GM12892 (cell line): Measurements from ENCODE around the gene RNF2.

Source experiments
- DNase-seq: peaks from one replicate; pipeline ENCODE4 v3.0.0; 2011; ENCODE audit not compliant: insufficient read length
- FAIRE-seq: peaks from 2 replicates; lab custom pipeline; 2011; peaks lifted over from hg19 to GRCh38; lab: Jason Lieb, UNC
- POLR2A ChIP-seq: IDR thresholded peaks from 2 replicates; pipeline ENCODE4 v1.6.1; 2011; ENCODE audit warnings: low read depth, low read length, control low read depth
- POLR2AphosphoS5 ChIP-seq: IDR thresholded peaks from 2 replicates; pipeline ENCODE4 v1.6.1; 2011; ENCODE audit warnings: low read depth, low read length, control low read depth
- TAF1 ChIP-seq: IDR thresholded peaks from 2 replicates; pipeline ENCODE4 v1.6.1; 2011; ENCODE audit warnings: low read depth, mild to moderate bottlenecking, control low read depth, low read length, borderline replicate concordance

RNF2 gene

DNA sequence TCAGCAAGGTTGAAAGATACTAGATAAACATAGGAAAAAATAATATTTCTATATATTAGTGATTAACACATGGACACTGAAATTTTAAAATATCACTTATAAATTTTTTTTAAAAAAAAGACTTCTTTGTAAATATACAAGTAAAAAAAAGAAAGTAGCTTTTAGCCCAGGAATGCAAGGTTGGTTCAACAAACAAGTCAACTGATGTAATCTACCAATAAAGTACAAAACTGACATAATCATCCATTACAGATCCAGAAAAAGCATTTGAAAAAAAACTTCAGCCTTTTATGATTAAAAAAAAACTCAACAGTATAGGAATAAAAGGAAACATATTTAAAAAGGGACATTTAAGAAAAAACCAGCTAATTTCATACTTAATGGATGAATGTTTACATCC lies 63.0 kb downstream of the RNF2 start:
- FAIRE-seq, result no peak
- TF ChIP-seq POLR2AphosphoS5 (no peak), TAF1 (no peak), POLR2A (no peak)

DNA sequence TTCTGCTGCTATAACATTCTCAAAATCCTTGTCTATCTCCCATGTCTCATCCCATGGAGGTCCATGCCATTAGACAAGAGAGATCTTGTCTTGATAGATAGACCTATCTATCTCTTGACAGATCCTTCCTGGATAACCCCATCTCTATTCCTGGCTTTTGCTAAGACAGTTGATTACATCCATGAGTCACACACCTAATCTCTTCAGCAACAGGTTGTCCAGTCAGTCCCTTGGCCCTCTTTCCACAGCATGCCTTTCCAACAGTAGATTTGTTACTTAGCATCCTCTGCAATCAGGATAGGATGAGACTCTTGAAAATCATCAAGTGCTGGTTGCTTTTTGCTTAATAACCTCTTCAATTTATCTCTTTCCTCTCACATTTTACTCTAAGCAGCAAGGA lies 64.8 kb downstream of the RNF2 start:
- TF ChIP-seq TAF1 (no peak), POLR2AphosphoS5 (no peak), POLR2A (no peak)
- no peak for DNase-seq
- FAIRE-seq, result no peak

More for the DNA sequence above, 63.0 kb downstream of the RNF2 start:
- no peak for DNase-seq

- TF ChIP-seq TAF1, result no peak
- no peak for TF ChIP-seq POLR2AphosphoS5
- TF ChIP-seq POLR2A, result no peak
- FAIRE-seq, result no peak
- no peak for DNase-seq
These were observed 66.5 kb downstream of the RNF2 start for GRCh38 chr1:185111873-185112272.

GRCh38 chr1:185112356-185112755 lies 67.0 kb downstream of the RNF2 start:
- DNase-seq (no peak), FAIRE-seq (peak; percentile 30)
- TF ChIP-seq POLR2A (no peak), POLR2AphosphoS5 (no peak), TAF1 (no peak)

GRCh38 chr1:185129708-185130107 lies 84.3 kb downstream of the RNF2 start:
- TF ChIP-seq TAF1, result no peak
- TF ChIP-seq POLR2AphosphoS5, result no peak
- TF ChIP-seq POLR2A, result no peak
- FAIRE-seq (peak; percentile 42), DNase-seq (no peak)

- FAIRE-seq (no peak), DNase-seq (no peak)
- TF ChIP-seq TAF1 (no peak), POLR2A (no peak), POLR2AphosphoS5 (no peak)
These were observed 87.2 kb downstream of the RNF2 start for GRCh38 chr1:185132534-185132933.

- no peak for FAIRE-seq
- DNase-seq, result no peak
- TF ChIP-seq POLR2A (no peak), TAF1 (no peak), POLR2AphosphoS5 (no peak)
These were observed 92.7 kb downstream of the RNF2 start for GRCh38 chr1:185137896-185138545.

DNA sequence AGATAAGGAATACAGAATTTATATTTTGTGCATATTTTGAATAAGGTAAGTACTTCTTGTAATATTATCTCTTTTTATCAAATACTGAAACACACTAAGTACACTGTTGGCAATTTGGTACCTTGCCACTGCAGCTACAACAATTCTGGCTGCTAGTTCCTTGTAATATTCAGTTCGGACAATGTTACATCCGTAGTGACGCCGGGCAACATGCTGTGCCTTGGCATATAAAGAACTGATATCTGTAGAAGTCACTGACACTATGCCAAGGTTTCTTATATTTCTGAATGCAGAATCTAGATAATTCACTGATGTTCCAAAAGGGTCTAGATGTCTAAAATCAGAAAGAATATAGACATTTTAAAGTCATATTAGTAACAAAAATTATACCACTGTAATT lies 93.9 kb downstream of the RNF2 start:
- TF ChIP-seq POLR2A, result no peak
- no peak for TF ChIP-seq POLR2AphosphoS5
- TF ChIP-seq TAF1, result no peak
- FAIRE-seq (no peak), DNase-seq (no peak)

GRCh38 chr1:185144233-185144632 lies 98.9 kb downstream of the RNF2 start:
- TF ChIP-seq POLR2A (no peak), TAF1 (no peak), POLR2AphosphoS5 (no peak)
- no peak for FAIRE-seq

GRCh38 chr1:185151215-185151614 lies 105.9 kb downstream of the RNF2 start:
- FAIRE-seq (no peak), DNase-seq (no peak)
- TF ChIP-seq POLR2AphosphoS5 (no peak), POLR2A (no peak), TAF1 (no peak)

More at GRCh38 chr1:185144233-185144632, 98.9 kb downstream of the RNF2 start:
- no peak for DNase-seq
